ENCODE measurements around the gene MPI. TPM values are rescaled to one million over a fixed set of nuclear protein-coding genes. Genes with fewer than 3 reads are reported as not detected.

MPI gene
- total RNA-seq, 1 donor from 2014 or later = 25.9 TPM

GRCh38 chr15:74857082-74857655 is 32.7 kb upstream of the MPI start:
- H3K9me3 Mint-ChIP-seq (ENCODE audit: unreplicated experiment) = no peaks in the 10 kb centered on the region
- Histone ChIP-seq H3K9ac (ENCODE audit: low read length) (no peak overlapping the region), H3K27me3 (ENCODE audit: insufficient read depth, low read length) (no peaks in the 10 kb centered on the region), H3K79me2 (ENCODE audit: insufficient read depth, low read length) (peaks cover 36% of the 10 kb centered on the region), H4K20me1 (ENCODE audit: insufficient read depth, low read length) (peaks cover 55% of the 10 kb centered on the region), H3K36me3 (ENCODE audit: insufficient read depth, low read length) (peaks cover 4% of the 10 kb centered on the region), H2AFZ (ENCODE audit: low read depth, low read length) (no peak overlapping the region), H3K4me2 (ENCODE audit: low read length) (no peak overlapping the region), H3K27ac (ENCODE audit: low read depth, low read length) (no peak overlapping the region), H3K4me3 (ENCODE audit: insufficient read depth, low read depth, low read length) (no peak overlapping the region), H3K4me1 (ENCODE audit: insufficient read depth, low read length) (no peaks in the 10 kb centered on the region), H3K9me3 (ENCODE audit: insufficient read depth, low read depth, low read length) (no peaks in the 10 kb centered on the region)
- H3K4me3 Mint-ChIP-seq (ENCODE audit: unreplicated experiment) = no peak overlapping the region
- FAIRE-seq (no peak), DNase-seq (ENCODE audit: low read depth) (no peak)
- peaks cover 2% of the 10 kb centered on the region for H3K4me1 Mint-ChIP-seq (ENCODE audit: low read depth, unreplicated experiment)
- no peak for TF ChIP-seq EZH2 (IDR thresholded peaks at IDR 0.05; ENCODE audit: insufficient read depth, low read length)
- no peak for TF ChIP-seq CTCF (IDR thresholded peaks at IDR 0.05; ENCODE audit: insufficient read depth, low read depth, low read length)
- no peak overlapping the region for H3K27ac Mint-ChIP-seq (ENCODE audit: unreplicated experiment)
- peaks cover 6% of the 10 kb centered on the region for H3K36me3 Mint-ChIP-seq (ENCODE audit: low read depth, unreplicated experiment)
- no peaks in the 10 kb centered on the region for H3K27me3 Mint-ChIP-seq (ENCODE audit: low read depth, unreplicated experiment)

- Histone ChIP-seq H3K4me2 (ENCODE audit: low read length) (no peak overlapping the region), H3K27me3 (ENCODE audit: insufficient read depth, low read length) (no peaks in the 10 kb centered on the region), H3K36me3 (ENCODE audit: insufficient read depth, low read length) (no peaks in the 10 kb centered on the region), H3K79me2 (ENCODE audit: insufficient read depth, low read length) (peaks cover 36% of the 10 kb centered on the region), H3K4me1 (ENCODE audit: insufficient read depth, low read length) (no peaks in the 10 kb centered on the region), H4K20me1 (ENCODE audit: insufficient read depth, low read length) (peaks cover 59% of the 10 kb centered on the region), H3K27ac (ENCODE audit: low read depth, low read length) (no peak overlapping the region), H2AFZ (ENCODE audit: low read depth, low read length) (no peak overlapping the region), H3K9ac (ENCODE audit: low read length) (no peak overlapping the region), H3K4me3 (ENCODE audit: insufficient read depth, low read depth, low read length) (no peak overlapping the region), H3K9me3 (ENCODE audit: insufficient read depth, low read depth, low read length) (no peaks in the 10 kb centered on the region)
- Mint-ChIP-seq H3K4me1 (ENCODE audit: low read depth, unreplicated experiment) (peaks cover 2% of the 10 kb centered on the region), H3K4me3 (ENCODE audit: unreplicated experiment) (no peak overlapping the region), H3K36me3 (ENCODE audit: low read depth, unreplicated experiment) (peaks cover 4% of the 10 kb centered on the region), H3K27me3 (ENCODE audit: low read depth, unreplicated experiment) (no peaks in the 10 kb centered on the region), H3K9me3 (ENCODE audit: unreplicated experiment) (no peaks in the 10 kb centered on the region), H3K27ac (ENCODE audit: unreplicated experiment) (no peak overlapping the region)
- DNase-seq (ENCODE audit: low read depth) (no peak), FAIRE-seq (no peak)
- TF ChIP-seq CTCF (IDR thresholded peaks at IDR 0.05; ENCODE audit: insufficient read depth, low read depth, low read length) = no peak
- TF ChIP-seq EZH2 (IDR thresholded peaks at IDR 0.05; ENCODE audit: insufficient read depth, low read length) = no peak
Measured at GRCh38 chr15:74857671-74858368, 32.0 kb upstream of the MPI start.

GRCh38 chr15:74858369-74858740 is 31.5 kb upstream of the MPI start:
- Histone ChIP-seq H3K9me3 (ENCODE audit: insufficient read depth, low read depth, low read length) (no peaks in the 10 kb centered on the region), H3K9ac (ENCODE audit: low read length) (no peak overlapping the region), H2AFZ (ENCODE audit: low read depth, low read length) (no peak overlapping the region), H3K4me3 (ENCODE audit: insufficient read depth, low read depth, low read length) (no peak overlapping the region), H3K4me2 (ENCODE audit: low read length) (no peak overlapping the region), H3K36me3 (ENCODE audit: insufficient read depth, low read length) (no peaks in the 10 kb centered on the region), H3K27me3 (ENCODE audit: insufficient read depth, low read length) (no peaks in the 10 kb centered on the region), H3K79me2 (ENCODE audit: insufficient read depth, low read length) (peaks cover 36% of the 10 kb centered on the region), H3K27ac (ENCODE audit: low read depth, low read length) (no peak overlapping the region), H3K4me1 (ENCODE audit: insufficient read depth, low read length) (peaks cover 2% of the 10 kb centered on the region), H4K20me1 (ENCODE audit: insufficient read depth, low read length) (peaks cover 63% of the 10 kb centered on the region)
- Mint-ChIP-seq H3K4me3 (ENCODE audit: unreplicated experiment) (no peak overlapping the region), H3K4me1 (ENCODE audit: low read depth, unreplicated experiment) (peaks cover 2% of the 10 kb centered on the region), H3K27me3 (ENCODE audit: low read depth, unreplicated experiment) (no peaks in the 10 kb centered on the region), H3K27ac (ENCODE audit: unreplicated experiment) (no peak overlapping the region), H3K36me3 (ENCODE audit: low read depth, unreplicated experiment) (peaks cover 4% of the 10 kb centered on the region), H3K9me3 (ENCODE audit: unreplicated experiment) (no peaks in the 10 kb centered on the region)
- FAIRE-seq = no peak
- no peak for TF ChIP-seq EZH2 (IDR thresholded peaks at IDR 0.05; ENCODE audit: insufficient read depth, low read length)
- DNase-seq (ENCODE audit: low read depth) = no peak

Measured in astrocyte (in vitro differentiated cells and primary cell).